ENCODE results near the gene CASP7. TPM values are rescaled to one million over a fixed set of nuclear protein-coding genes. Genes with fewer than 3 reads are reported as not detected.

Gene CASP7
- total and polyA plus RNA-seq, 10 of the 15 experiments (the other 5 are each of a cell fraction or from before 2014, with no cell fraction given): 23.7 to 34.4 (median 28.7) TPM

DNA sequence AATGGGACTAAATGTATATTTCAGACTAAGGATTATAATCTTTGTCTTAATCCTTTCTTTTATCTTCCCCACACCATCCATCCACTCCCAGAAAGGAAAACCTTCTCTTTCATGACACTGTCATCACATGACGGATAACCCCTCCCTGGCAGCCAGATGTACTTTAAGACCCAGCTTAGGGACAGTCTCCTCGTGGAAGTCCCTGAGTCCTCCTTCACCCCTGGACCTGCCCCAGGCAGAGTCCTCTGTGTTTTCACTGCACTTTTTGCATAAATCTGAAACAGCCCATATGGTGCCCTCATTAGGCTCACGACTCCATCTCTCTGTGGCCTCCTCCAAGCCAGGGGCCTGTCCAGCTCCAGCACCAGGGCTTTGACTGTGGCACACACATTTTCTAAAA, 31.9 kb upstream of the CASP7 start:
- TF ChIP-seq SUPT20H (IDR thresholded peaks at IDR 0.05; ENCODE audit: borderline replicate concordance, control insufficient read depth, low read depth, low read length) (no peak), WRNIP1 (IDR thresholded peaks at IDR 0.05; ENCODE audit: borderline replicate concordance, low read depth, low read length) (no peak), ZNF207 (IDR thresholded peaks at IDR 0.05; ENCODE audit: borderline replicate concordance) (no peak), FOS (IDR thresholded peaks at IDR 0.05; ENCODE audit: borderline replicate concordance, extremely low read depth, insufficient read length) (no peak), POLR2AphosphoS5 (IDR thresholded peaks at IDR 0.05; ENCODE audit: low read length) (no peak), NFXL1 (IDR thresholded peaks at IDR 0.05; ENCODE audit: borderline replicate concordance) (no peak), BACH1 (IDR thresholded peaks at IDR 0.05; ENCODE audit: borderline replicate concordance) (no peak), NBN (IDR thresholded peaks at IDR 0.05) (no peak), ETV6 (conservative IDR thresholded peaks at IDR 0.05 in 1 of 2, IDR thresholded peaks at IDR 0.05 in 1 of 2; ENCODE audit: borderline replicate concordance in 1 of 2, low read depth in 1 of 2) (no peak), SIN3A (IDR thresholded peaks at IDR 0.05; ENCODE audit: low read depth, low read length) (no peak), GATAD2B (conservative IDR thresholded peaks at IDR 0.05; ENCODE audit: low read depth) (no peak), POU2F2 (IDR thresholded peaks at IDR 0.05; ENCODE audit: borderline replicate concordance, low read depth, low read length) (no peak), HDGF (IDR thresholded peaks at IDR 0.05) (no peak), TARDBP (IDR thresholded peaks at IDR 0.05; ENCODE audit: borderline replicate concordance) (no peak), SUZ12 (IDR thresholded peaks at IDR 0.05; ENCODE audit: unreplicated experiment) (no peak), EZH2 (IDR thresholded peaks at IDR 0.05; ENCODE audit: borderline replicate concordance, control insufficient read depth, low read depth, low read length) (no peak)
- TF ChIP-seq, protein P1, sequence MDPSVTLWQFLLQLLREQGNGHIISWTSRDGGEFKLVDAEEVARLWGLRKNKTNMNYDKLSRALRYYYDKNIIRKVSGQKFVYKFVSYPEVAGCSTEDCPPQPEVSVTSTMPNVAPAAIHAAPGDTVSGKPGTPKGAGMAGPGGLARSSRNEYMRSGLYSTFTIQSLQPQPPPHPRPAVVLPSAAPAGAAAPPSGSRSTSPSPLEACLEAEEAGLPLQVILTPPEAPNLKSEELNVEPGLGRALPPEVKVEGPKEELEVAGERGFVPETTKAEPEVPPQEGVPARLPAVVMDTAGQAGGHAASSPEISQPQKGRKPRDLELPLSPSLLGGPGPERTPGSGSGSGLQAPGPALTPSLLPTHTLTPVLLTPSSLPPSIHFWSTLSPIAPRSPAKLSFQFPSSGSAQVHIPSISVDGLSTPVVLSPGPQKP (IDR thresholded peaks at IDR 0.05; ENCODE audit: low read depth, low read length): no peak
- TF ChIP-seq, protein P2, sequence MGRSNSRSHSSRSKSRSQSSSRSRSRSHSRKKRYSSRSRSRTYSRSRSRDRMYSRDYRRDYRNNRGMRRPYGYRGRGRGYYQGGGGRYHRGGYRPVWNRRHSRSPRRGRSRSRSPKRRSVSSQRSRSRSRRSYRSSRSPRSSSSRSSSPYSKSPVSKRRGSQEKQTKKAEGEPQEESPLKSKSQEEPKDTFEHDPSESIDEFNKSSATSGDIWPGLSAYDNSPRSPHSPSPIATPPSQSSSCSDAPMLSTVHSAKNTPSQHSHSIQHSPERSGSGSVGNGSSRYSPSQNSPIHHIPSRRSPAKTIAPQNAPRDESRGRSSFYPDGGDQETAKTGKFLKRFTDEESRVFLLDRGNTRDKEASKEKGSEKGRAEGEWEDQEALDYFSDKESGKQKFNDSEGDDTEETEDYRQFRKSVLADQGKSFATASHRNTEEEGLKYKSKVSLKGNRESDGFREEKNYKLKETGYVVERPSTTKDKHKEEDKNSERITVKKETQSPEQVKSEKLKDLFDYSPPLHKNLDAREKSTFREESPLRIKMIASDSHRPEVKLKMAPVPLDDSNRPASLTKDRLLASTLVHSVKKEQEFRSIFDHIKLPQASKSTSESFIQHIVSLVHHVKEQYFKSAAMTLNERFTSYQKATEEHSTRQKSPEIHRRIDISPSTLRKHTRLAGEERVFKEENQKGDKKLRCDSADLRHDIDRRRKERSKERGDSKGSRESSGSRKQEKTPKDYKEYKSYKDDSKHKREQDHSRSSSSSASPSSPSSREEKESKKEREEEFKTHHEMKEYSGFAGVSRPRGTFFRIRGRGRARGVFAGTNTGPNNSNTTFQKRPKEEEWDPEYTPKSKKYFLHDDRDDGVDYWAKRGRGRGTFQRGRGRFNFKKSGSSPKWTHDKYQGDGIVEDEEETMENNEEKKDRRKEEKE (IDR thresholded peaks at IDR 0.05): no peak
- TF ChIP-seq, protein P3, sequence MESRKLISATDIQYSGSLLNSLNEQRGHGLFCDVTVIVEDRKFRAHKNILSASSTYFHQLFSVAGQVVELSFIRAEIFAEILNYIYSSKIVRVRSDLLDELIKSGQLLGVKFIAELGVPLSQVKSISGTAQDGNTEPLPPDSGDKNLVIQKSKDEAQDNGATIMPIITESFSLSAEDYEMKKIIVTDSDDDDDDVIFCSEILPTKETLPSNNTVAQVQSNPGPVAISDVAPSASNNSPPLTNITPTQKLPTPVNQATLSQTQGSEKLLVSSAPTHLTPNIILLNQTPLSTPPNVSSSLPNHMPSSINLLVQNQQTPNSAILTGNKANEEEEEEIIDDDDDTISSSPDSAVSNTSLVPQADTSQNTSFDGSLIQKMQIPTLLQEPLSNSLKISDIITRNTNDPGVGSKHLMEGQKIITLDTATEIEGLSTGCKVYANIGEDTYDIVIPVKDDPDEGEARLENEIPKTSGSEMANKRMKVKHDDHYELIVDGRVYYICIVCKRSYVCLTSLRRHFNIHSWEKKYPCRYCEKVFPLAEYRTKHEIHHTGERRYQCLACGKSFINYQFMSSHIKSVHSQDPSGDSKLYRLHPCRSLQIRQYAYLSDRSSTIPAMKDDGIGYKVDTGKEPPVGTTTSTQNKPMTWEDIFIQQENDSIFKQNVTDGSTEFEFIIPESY (IDR thresholded peaks at IDR 0.05): no peak
- no peak overlapping the region for H3K9ac ChIP-seq (ENCODE audit: control insufficient read depth, insufficient read depth, low read length)
- H3K4me1 ChIP-seq (ENCODE audit: control insufficient read depth, insufficient read depth, low read length): no peaks in the 10 kb centered on the region
- DNase-seq (ENCODE audit: low read depth, low spot score) (no peak), ATAC-seq (no peak), FAIRE-seq (no peak)
- intact Hi-C loops (cut with micrococcal nuclease; ENCODE audit: unreplicated experiment): no loop called here
- WGBS (ENCODE audit: insufficient coverage, insufficient replicate concordance, low lambda C conversion rate, missing lambda C conversion rate): 39% methylated on average over 3 of the region's 3 CpGs
- POLR2A ChIA-PET: no interaction called here
- no peak overlapping the region for H2AFZ ChIP-seq (ENCODE audit: control insufficient read depth, low read depth, low read length)
- H3K79me2 ChIP-seq (ENCODE audit: control insufficient read depth, insufficient read depth, low read length): no peaks in the 10 kb centered on the region
- no peak overlapping the region for H3K27ac ChIP-seq (ENCODE audit: control insufficient read depth, insufficient read depth)
- no peaks in the 10 kb centered on the region; a peak in 1 of 4 replicates for H3K27me3 ChIP-seq (replicated peaks in 1 of 2; ENCODE audit: control insufficient read depth in 2 of 2, insufficient read depth in 2 of 2, low read length in 1 of 2)
- no peak overlapping the region for H3K4me2 ChIP-seq (ENCODE audit: control insufficient read depth, insufficient read depth)
- no peaks in the 10 kb centered on the region for H4K20me1 ChIP-seq (ENCODE audit: control insufficient read depth, insufficient read depth)
- H3K36me3 ChIP-seq (ENCODE audit: control insufficient read depth in 2 of 2, insufficient read depth in 2 of 2, low read length in 1 of 2): no peaks in the 10 kb centered on the region
- RAD21 ChIA-PET (ENCODE audit: unreplicated experiment): no interaction called here
- CTCF ChIA-PET: no interaction called here
- no TSS peak for BruUV-seq (replicated peaks)
- in situ Hi-C loops (cut with MboI): no loop called here
- no peaks in the 10 kb centered on the region for H3K9me3 ChIP-seq (replicated peaks; ENCODE audit: control insufficient read depth, insufficient read depth, low read length)
- SMC1A ChIA-PET (ENCODE audit: uncharacterized antibody, unreplicated experiment): no interaction called here
- H3K4me3 ChIP-seq: no peak overlapping the region
